ENCODE measurements around the gene NUSAP1.
"Not testable (repeated sequence)": the region's sequence is repeated elsewhere in the genome, so short reads cannot be mapped to it uniquely, and the experiment has no call there.

The NUSAP1 gene

GRCh38 chr15:41377978-41378377, 45.3 kb downstream of the NUSAP1 start:
- no peaks in the 10 kb centered on the region for H3K27me3 ChIP-seq (ENCODE audit: control insufficient read depth, insufficient read depth, low read length)
- H3K4me1 ChIP-seq (ENCODE audit: control insufficient read depth, insufficient read depth, low read length) = no peaks in the 10 kb centered on the region
- H3K36me3 ChIP-seq (ENCODE audit: control insufficient read depth, insufficient read depth, low read length) = peaks cover 72% of the 10 kb centered on the region
- H3K9me3 ChIP-seq (ENCODE audit: control insufficient read depth, insufficient read depth, low read length) = peaks cover 11% of the 10 kb centered on the region
- H3K4me3 ChIP-seq (ENCODE audit: low read depth, low read length) = no peak overlapping the region
- H3K27ac ChIP-seq (ENCODE audit: low read depth, low read length) = no peak overlapping the region
- H3K9ac ChIP-seq (ENCODE audit: low read depth, low read length) = no peak overlapping the region

GRCh38 chr15:41383974-41384749, 51.5 kb downstream of the NUSAP1 start:
- H3K36me3 ChIP-seq (ENCODE audit: control insufficient read depth, insufficient read depth, low read length) = peaks cover 23% of the 10 kb centered on the region

GRCh38 chr15:41387646-41388045, 55.0 kb downstream of the NUSAP1 start:
- Histone ChIP-seq H3K27ac (ENCODE audit: low read depth, low read length) (no peak overlapping the region), H3K27me3 (ENCODE audit: control insufficient read depth, insufficient read depth, low read length) (no peaks in the 10 kb centered on the region), H3K36me3 (ENCODE audit: control insufficient read depth, insufficient read depth, low read length) (no peaks in the 10 kb centered on the region), H3K9ac (ENCODE audit: low read depth, low read length) (no peak overlapping the region), H3K4me3 (ENCODE audit: low read depth, low read length) (no peak overlapping the region), H3K4me1 (ENCODE audit: control insufficient read depth, insufficient read depth, low read length) (no peaks in the 10 kb centered on the region), H3K9me3 (ENCODE audit: control insufficient read depth, insufficient read depth, low read length) (no peaks in the 10 kb centered on the region)

More at GRCh38 chr15:41383974-41384749, 51.5 kb downstream of the NUSAP1 start:
- H3K9me3 ChIP-seq (ENCODE audit: control insufficient read depth, insufficient read depth, low read length) = peaks cover 11% of the 10 kb centered on the region
- H3K9ac ChIP-seq (ENCODE audit: low read depth, low read length); H3K27me3 ChIP-seq (ENCODE audit: control insufficient read depth, insufficient read depth, low read length); H3K4me1 ChIP-seq (ENCODE audit: control insufficient read depth, insufficient read depth, low read length); H3K4me3 ChIP-seq (ENCODE audit: low read depth, low read length); H3K27ac ChIP-seq (ENCODE audit: low read depth, low read length): not testable (repeated sequence)

- H3K9me3 ChIP-seq (ENCODE audit: control insufficient read depth, insufficient read depth, low read length) = no peaks in the 10 kb centered on the region
- no peak overlapping the region for H3K9ac ChIP-seq (ENCODE audit: low read depth, low read length)
- no peaks in the 10 kb centered on the region for H3K27me3 ChIP-seq (ENCODE audit: control insufficient read depth, insufficient read depth, low read length)
- no peaks in the 10 kb centered on the region for H3K4me1 ChIP-seq (ENCODE audit: control insufficient read depth, insufficient read depth, low read length)
- H3K27ac ChIP-seq (ENCODE audit: low read depth, low read length) = no peak overlapping the region
- peaks cover 19% of the 10 kb centered on the region for H3K36me3 ChIP-seq (ENCODE audit: control insufficient read depth, insufficient read depth, low read length)
- H3K4me3 ChIP-seq (ENCODE audit: low read depth, low read length) = no peak overlapping the region
These were observed 60.0 kb downstream of the NUSAP1 start for GRCh38 chr15:41392659-41393058.

- H3K9me3 ChIP-seq (ENCODE audit: control insufficient read depth, insufficient read depth, low read length) = no peaks in the 10 kb centered on the region
- no peaks in the 10 kb centered on the region for H3K27me3 ChIP-seq (ENCODE audit: control insufficient read depth, insufficient read depth, low read length)
- no peaks in the 10 kb centered on the region for H3K4me1 ChIP-seq (ENCODE audit: control insufficient read depth, insufficient read depth, low read length)
- H3K36me3 ChIP-seq (ENCODE audit: control insufficient read depth, insufficient read depth, low read length) = peaks cover 19% of the 10 kb centered on the region
- no peak overlapping the region for H3K4me3 ChIP-seq (ENCODE audit: low read depth, low read length)
- no peak overlapping the region for H3K27ac ChIP-seq (ENCODE audit: low read depth, low read length)
- no peak overlapping the region for H3K9ac ChIP-seq (ENCODE audit: low read depth, low read length)
These were observed 62.2 kb downstream of the NUSAP1 start for GRCh38 chr15:41394924-41395323.

- no peak overlapping the region for H3K4me3 ChIP-seq (ENCODE audit: low read depth, low read length)
- no peak overlapping the region for H3K9ac ChIP-seq (ENCODE audit: low read depth, low read length)
- no peaks in the 10 kb centered on the region for H3K27me3 ChIP-seq (ENCODE audit: control insufficient read depth, insufficient read depth, low read length)
- H3K27ac ChIP-seq (ENCODE audit: low read depth, low read length) = no peak overlapping the region
- H3K4me1 ChIP-seq (ENCODE audit: control insufficient read depth, insufficient read depth, low read length) = no peaks in the 10 kb centered on the region
- H3K9me3 ChIP-seq (ENCODE audit: control insufficient read depth, insufficient read depth, low read length) = no peaks in the 10 kb centered on the region
- H3K36me3 ChIP-seq (ENCODE audit: control insufficient read depth, insufficient read depth, low read length) = peaks cover 19% of the 10 kb centered on the region
These were observed 63.4 kb downstream of the NUSAP1 start for GRCh38 chr15:41396111-41396510.

- no peaks in the 10 kb centered on the region for H3K27me3 ChIP-seq (ENCODE audit: control insufficient read depth, insufficient read depth, low read length)
- peak overlapping the region; percentile 89 for H3K9ac ChIP-seq (ENCODE audit: low read depth, low read length)
- H3K36me3 ChIP-seq (ENCODE audit: control insufficient read depth, insufficient read depth, low read length) = no peaks in the 10 kb centered on the region
- peak overlapping the region; percentile 99 for H3K4me3 ChIP-seq (ENCODE audit: low read depth, low read length)
- H3K4me1 ChIP-seq (ENCODE audit: control insufficient read depth, insufficient read depth, low read length) = no peaks in the 10 kb centered on the region
- peak overlapping the region; percentile 78 for H3K27ac ChIP-seq (ENCODE audit: low read depth, low read length)
- H3K9me3 ChIP-seq (ENCODE audit: control insufficient read depth, insufficient read depth, low read length) = no peaks in the 10 kb centered on the region
These were observed 69.2 kb downstream of the NUSAP1 start for GRCh38 chr15:41401904-41402267.

- H3K27ac ChIP-seq (ENCODE audit: low read depth, low read length) = no peak overlapping the region
- H3K4me3 ChIP-seq (ENCODE audit: low read depth, low read length) = no peak overlapping the region
- no peaks in the 10 kb centered on the region for H3K36me3 ChIP-seq (ENCODE audit: control insufficient read depth, insufficient read depth, low read length)
- no peaks in the 10 kb centered on the region for H3K27me3 ChIP-seq (ENCODE audit: control insufficient read depth, insufficient read depth, low read length)
- H3K4me1 ChIP-seq (ENCODE audit: control insufficient read depth, insufficient read depth, low read length) = no peaks in the 10 kb centered on the region
- no peak overlapping the region for H3K9ac ChIP-seq (ENCODE audit: low read depth, low read length)
- H3K9me3 ChIP-seq (ENCODE audit: control insufficient read depth, insufficient read depth, low read length) = no peaks in the 10 kb centered on the region
These were observed 74.7 kb downstream of the NUSAP1 start for GRCh38 chr15:41407341-41407740.

GRCh38 chr15:41408234-41408641, 75.6 kb downstream of the NUSAP1 start:
- no peak overlapping the region for H3K27ac ChIP-seq (ENCODE audit: low read depth, low read length)
- no peaks in the 10 kb centered on the region for H3K4me1 ChIP-seq (ENCODE audit: control insufficient read depth, insufficient read depth, low read length)
- H3K27me3 ChIP-seq (ENCODE audit: control insufficient read depth, insufficient read depth, low read length) = no peaks in the 10 kb centered on the region
- no peaks in the 10 kb centered on the region for H3K36me3 ChIP-seq (ENCODE audit: control insufficient read depth, insufficient read depth, low read length)
- no peak overlapping the region for H3K4me3 ChIP-seq (ENCODE audit: low read depth, low read length)
- no peak overlapping the region for H3K9ac ChIP-seq (ENCODE audit: low read depth, low read length)
- H3K9me3 ChIP-seq (ENCODE audit: control insufficient read depth, insufficient read depth, low read length) = no peaks in the 10 kb centered on the region

- Histone ChIP-seq H3K9me3 (ENCODE audit: control insufficient read depth, insufficient read depth, low read length) (no peaks in the 10 kb centered on the region), H3K27ac (ENCODE audit: low read depth, low read length) (no peak overlapping the region), H3K4me1 (ENCODE audit: control insufficient read depth, insufficient read depth, low read length) (no peaks in the 10 kb centered on the region), H3K27me3 (ENCODE audit: control insufficient read depth, insufficient read depth, low read length) (no peaks in the 10 kb centered on the region), H3K36me3 (ENCODE audit: control insufficient read depth, insufficient read depth, low read length) (no peaks in the 10 kb centered on the region), H3K4me3 (ENCODE audit: low read depth, low read length) (no peak overlapping the region), H3K9ac (ENCODE audit: low read depth, low read length) (no peak overlapping the region)
These were observed 78.3 kb downstream of the NUSAP1 start for GRCh38 chr15:41411031-41411430.

- H3K4me3 ChIP-seq (ENCODE audit: low read depth, low read length) = no peak overlapping the region
- no peaks in the 10 kb centered on the region for H3K36me3 ChIP-seq (ENCODE audit: control insufficient read depth, insufficient read depth, low read length)
- H3K4me1 ChIP-seq (ENCODE audit: control insufficient read depth, insufficient read depth, low read length) = no peaks in the 10 kb centered on the region
- H3K9ac ChIP-seq (ENCODE audit: low read depth, low read length) = no peak overlapping the region
- no peak overlapping the region for H3K27ac ChIP-seq (ENCODE audit: low read depth, low read length)
- H3K27me3 ChIP-seq (ENCODE audit: control insufficient read depth, insufficient read depth, low read length) = no peaks in the 10 kb centered on the region
- H3K9me3 ChIP-seq (ENCODE audit: control insufficient read depth, insufficient read depth, low read length) = no peaks in the 10 kb centered on the region
These were observed 78.8 kb downstream of the NUSAP1 start for GRCh38 chr15:41411441-41411840.

Data from HUES48 (cell line).